HepG2 (cell line): Measurements from ENCODE around the gene SPNS1. TPM values are rescaled to one million over a fixed set of nuclear protein-coding genes. Genes with fewer than 3 reads are reported as not detected.

ENCODE experiments used
- BCL3 ChIP-seq: sonication (generic); formaldehyde crosslinking; IDR thresholded peaks from 2 replicates; pipeline ENCODE4 v1.5.1; 2020; ENCODE audit warnings: mild to moderate bottlenecking, missing genetic modification reagents, moderate library complexity
- CBFB ChIP-seq: sonication (generic); formaldehyde crosslinking; IDR thresholded peaks from 2 replicates; pipeline ENCODE4 v1.4.0; 2020; ENCODE audit warnings: missing genetic modification reagents
- DBP ChIP-seq: sonication (generic); formaldehyde crosslinking; IDR thresholded peaks from 2 replicates; pipeline ENCODE4 v1.4.0; 2020; ENCODE audit warnings: missing genetic modification reagents; ENCODE audit errors: not compliant biosample characterization
- FOXK1 ChIP-seq: sonication (generic); formaldehyde crosslinking; IDR thresholded peaks from 2 replicates; pipeline ENCODE4 v1.4.0; 2020; ENCODE audit warnings: low read depth, missing genetic modification reagents, borderline replicate concordance
- GLI4 ChIP-seq: sonication (generic); formaldehyde crosslinking; IDR thresholded peaks from 2 replicates; pipeline ENCODE4 v1.5.1; 2020; ENCODE audit warnings: missing genetic modification reagents, mild to moderate bottlenecking, moderate library complexity, borderline replicate concordance
- HIVEP1 ChIP-seq: sonication (generic); formaldehyde crosslinking; IDR thresholded peaks from 2 replicates; pipeline ENCODE4 v1.4.0; 2020; ENCODE audit warnings: mild to moderate bottlenecking, missing genetic modification reagents
- ISX ChIP-seq: sonication (generic); formaldehyde crosslinking; conservative IDR thresholded peaks from 2 replicates; pipeline ENCODE4 v1.5.0; 2020; ENCODE audit warnings: missing genetic modification reagents
- JUNB ChIP-seq: sonication (generic); formaldehyde crosslinking; IDR thresholded peaks from 2 replicates; pipeline ENCODE4 v1.8.0; 2022; ENCODE audit warnings: missing genetic modification reagents, mild to moderate bottlenecking, borderline replicate concordance
- KAT7 ChIP-seq: IDR thresholded peaks from 2 replicates; pipeline ENCODE4 v1.6.1; 2018; ENCODE audit warnings: borderline replicate concordance, missing compliant biosample characterization
- MAFK ChIP-seq, 2 experiments: IDR thresholded peaks in 1 of 2; conservative IDR thresholded peaks in 1 of 2; 2 replicates each; pipeline ENCODE4 v1.6.1; 2011; ENCODE audit warnings: improper control_type of control experiment in 2 of 2, low read length in 2 of 2
- NR1H2 ChIP-seq: sonication (generic); formaldehyde crosslinking; IDR thresholded peaks from 2 replicates; pipeline ENCODE4 v1.8.1; 2022; ENCODE audit warnings: low read depth, missing genetic modification reagents, borderline replicate concordance
- PAWR ChIP-seq: sonication (generic); formaldehyde crosslinking; IDR thresholded peaks from 2 replicates; pipeline ENCODE4 v1.4.0; 2020; ENCODE audit warnings: missing genetic modification reagents, mild to moderate bottlenecking, borderline replicate concordance
- SMAD1 ChIP-seq: sonication (generic); formaldehyde crosslinking; IDR thresholded peaks from 2 replicates; pipeline ENCODE4 v1.4.0; 2020; ENCODE audit warnings: missing genetic modification reagents, low read depth, mild to moderate bottlenecking, borderline replicate concordance
- ZNF282 ChIP-seq: fragments of 450-650 bp; IDR thresholded peaks from 2 replicates; pipeline ENCODE4 v1.6.1; 2018; ENCODE audit not compliant: partially characterized antibody
- ZNF883 ChIP-seq: sonication (generic); formaldehyde crosslinking; IDR thresholded peaks from 2 replicates; pipeline ENCODE4 v1.5.1; 2020; ENCODE audit warnings: mild to moderate bottlenecking, missing genetic modification reagents; ENCODE audit errors: not compliant biosample characterization
- ZNF891 ChIP-seq: sonication (generic); formaldehyde crosslinking; IDR thresholded peaks from 2 replicates; pipeline ENCODE4 v1.5.0; 2020; ENCODE audit warnings: mild to moderate bottlenecking, missing genetic modification reagents
- polyA plus RNA-seq, 8 experiments: library from polyadenylated mRNA; depleted of rRNA in 3 of 8; stranded (reverse) in 7 of 8; unstranded in 1 of 8; fragments of >200 nt; fragmentation: Illumina TruSeq in 4 of 8; extraction: Trizol in 4 of 8; gene quantifications; 2 replicates each; pipeline versions ENCODE4 v1.2.1 to v1.2.3, GENCODE V29; 2011 to 2016; ENCODE audit warnings: low read depth in 4 of 8, missing spikeins in 1 of 8, mixed read lengths in 1 of 8; ENCODE audit not compliant: insufficient read depth in 1 of 8
- total RNA-seq, 5 experiments: library from RNA; depleted of rRNA; stranded (reverse); fragments of >200 nt; fragmentation: Illumina TruSeq; extraction: Trizol; gene quantifications; 2 replicates each; pipeline ENCODE4 v1.2.3, GENCODE V29; 2016; ENCODE audit warnings: low read depth in 1 of 5
- TF ChIP-seq, protein P1 (sequence below): sonication (generic); formaldehyde crosslinking; IDR thresholded peaks from 2 replicates; pipeline ENCODE4 v1.4.0; 2020; ENCODE audit warnings: missing genetic modification reagents
- TF ChIP-seq, protein P2 (sequence below): sonication (generic); formaldehyde crosslinking; IDR thresholded peaks from 2 replicates; pipeline ENCODE4 v1.4.0; 2020; ENCODE audit warnings: missing genetic modification reagents, borderline replicate concordance
- TF ChIP-seq, protein P3 (sequence below): sonication (generic); formaldehyde crosslinking; IDR thresholded peaks from 2 replicates; pipeline ENCODE4 v1.4.0; 2020; ENCODE audit warnings: missing genetic modification reagents

Gene SPNS1
- total and polyA plus RNA-seq, 2 of the 13 experiments (the other 11 are each of a cell fraction or from before 2014, with no cell fraction given) = 25.6 to 38.8 TPM

DNA sequence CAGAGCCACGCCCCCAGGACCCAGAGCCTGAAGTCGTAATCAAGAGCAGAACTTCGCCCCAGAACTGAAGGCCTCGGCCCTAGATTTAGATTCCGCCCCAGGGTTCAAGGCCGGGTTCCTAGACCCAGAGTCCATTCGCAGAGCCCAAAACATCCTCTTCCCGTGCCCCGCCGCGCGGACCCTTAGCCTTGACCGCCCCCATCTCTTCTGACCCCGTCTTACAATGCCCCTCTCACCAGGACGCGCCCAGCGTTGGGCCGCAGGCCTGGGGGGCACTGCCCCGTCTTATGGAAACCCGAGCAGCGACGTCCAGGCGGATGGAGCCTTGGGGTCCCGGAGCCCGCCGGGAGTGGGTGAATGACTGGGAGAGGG is 37.8 kb upstream of the SPNS1 start (continued):
- TF ChIP-seq, protein P1, sequence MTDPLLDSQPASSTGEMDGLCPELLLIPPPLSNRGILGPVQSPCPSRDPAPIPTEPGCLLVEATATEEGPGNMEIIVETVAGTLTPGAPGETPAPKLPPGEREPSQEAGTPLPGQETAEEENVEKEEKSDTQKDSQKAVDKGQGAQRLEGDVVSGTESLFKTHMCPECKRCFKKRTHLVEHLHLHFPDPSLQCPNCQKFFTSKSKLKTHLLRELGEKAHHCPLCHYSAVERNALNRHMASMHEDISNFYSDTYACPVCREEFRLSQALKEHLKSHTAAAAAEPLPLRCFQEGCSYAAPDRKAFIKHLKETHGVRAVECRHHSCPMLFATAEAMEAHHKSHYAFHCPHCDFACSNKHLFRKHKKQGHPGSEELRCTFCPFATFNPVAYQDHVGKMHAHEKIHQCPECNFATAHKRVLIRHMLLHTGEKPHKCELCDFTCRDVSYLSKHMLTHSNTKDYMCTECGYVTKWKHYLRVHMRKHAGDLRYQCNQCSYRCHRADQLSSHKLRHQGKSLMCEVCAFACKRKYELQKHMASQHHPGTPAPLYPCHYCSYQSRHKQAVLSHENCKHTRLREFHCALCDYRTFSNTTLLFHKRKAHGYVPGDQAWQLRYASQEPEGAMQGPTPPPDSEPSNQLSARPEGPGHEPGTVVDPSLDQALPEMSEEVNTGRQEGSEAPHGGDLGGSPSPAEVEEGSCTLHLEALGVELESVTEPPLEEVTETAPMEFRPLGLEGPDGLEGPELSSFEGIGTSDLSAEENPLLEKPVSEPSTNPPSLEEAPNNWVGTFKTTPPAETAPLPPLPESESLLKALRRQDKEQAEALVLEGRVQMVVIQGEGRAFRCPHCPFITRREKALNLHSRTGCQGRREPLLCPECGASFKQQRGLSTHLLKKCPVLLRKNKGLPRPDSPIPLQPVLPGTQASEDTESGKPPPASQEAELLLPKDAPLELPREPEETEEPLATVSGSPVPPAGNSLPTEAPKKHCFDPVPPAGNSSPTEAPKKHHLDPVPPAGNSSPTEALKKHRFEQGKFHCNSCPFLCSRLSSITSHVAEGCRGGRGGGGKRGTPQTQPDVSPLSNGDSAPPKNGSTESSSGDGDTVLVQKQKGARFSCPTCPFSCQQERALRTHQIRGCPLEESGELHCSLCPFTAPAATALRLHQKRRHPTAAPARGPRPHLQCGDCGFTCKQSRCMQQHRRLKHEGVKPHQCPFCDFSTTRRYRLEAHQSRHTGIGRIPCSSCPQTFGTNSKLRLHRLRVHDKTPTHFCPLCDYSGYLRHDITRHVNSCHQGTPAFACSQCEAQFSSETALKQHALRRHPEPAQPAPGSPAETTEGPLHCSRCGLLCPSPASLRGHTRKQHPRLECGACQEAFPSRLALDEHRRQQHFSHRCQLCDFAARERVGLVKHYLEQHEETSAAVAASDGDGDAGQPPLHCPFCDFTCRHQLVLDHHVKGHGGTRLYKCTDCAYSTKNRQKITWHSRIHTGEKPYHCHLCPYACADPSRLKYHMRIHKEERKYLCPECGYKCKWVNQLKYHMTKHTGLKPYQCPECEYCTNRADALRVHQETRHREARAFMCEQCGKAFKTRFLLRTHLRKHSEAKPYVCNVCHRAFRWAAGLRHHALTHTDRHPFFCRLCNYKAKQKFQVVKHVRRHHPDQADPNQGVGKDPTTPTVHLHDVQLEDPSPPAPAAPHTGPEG = no peak
- TF ChIP-seq NR1H2 = no peak
- no peak for TF ChIP-seq SMAD1 (CRISPR knock-in tag)
- TF ChIP-seq PAWR (CRISPR knock-in tag) = no peak
- no peak for TF ChIP-seq KAT7 (CRISPR knock-in tag)
- TF ChIP-seq ZNF282 = no peak
- no peak for TF ChIP-seq DBP
- TF ChIP-seq, protein P2, sequence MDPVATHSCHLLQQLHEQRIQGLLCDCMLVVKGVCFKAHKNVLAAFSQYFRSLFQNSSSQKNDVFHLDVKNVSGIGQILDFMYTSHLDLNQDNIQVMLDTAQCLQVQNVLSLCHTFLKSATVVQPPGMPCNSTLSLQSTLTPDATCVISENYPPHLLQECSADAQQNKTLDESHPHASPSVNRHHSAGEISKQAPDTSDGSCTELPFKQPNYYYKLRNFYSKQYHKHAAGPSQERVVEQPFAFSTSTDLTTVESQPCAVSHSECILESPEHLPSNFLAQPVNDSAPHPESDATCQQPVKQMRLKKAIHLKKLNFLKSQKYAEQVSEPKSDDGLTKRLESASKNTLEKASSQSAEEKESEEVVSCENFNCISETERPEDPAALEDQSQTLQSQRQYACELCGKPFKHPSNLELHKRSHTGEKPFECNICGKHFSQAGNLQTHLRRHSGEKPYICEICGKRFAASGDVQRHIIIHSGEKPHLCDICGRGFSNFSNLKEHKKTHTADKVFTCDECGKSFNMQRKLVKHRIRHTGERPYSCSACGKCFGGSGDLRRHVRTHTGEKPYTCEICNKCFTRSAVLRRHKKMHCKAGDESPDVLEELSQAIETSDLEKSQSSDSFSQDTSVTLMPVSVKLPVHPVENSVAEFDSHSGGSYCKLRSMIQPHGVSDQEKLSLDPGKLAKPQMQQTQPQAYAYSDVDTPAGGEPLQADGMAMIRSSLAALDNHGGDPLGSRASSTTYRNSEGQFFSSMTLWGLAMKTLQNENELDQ (CRISPR knock-in tag) = no peak
- TF ChIP-seq MAFK (conservative IDR thresholded peaks at IDR 0.05 in 1 of 2, IDR thresholded peaks at IDR 0.05 in 1 of 2; ENCODE audit: low read length in 2 of 2) = no peak
- TF ChIP-seq JUNB (CRISPR knock-in tag) = no peak
- TF ChIP-seq HIVEP1 = no peak
- TF ChIP-seq ZNF891 (CRISPR knock-in tag) = 0 out of 2 replicates have a peak, but pooled peaks have one; percentile 23
- no peak for TF ChIP-seq ZNF883
- TF ChIP-seq GLI4 (CRISPR knock-in tag) = no peak
- TF ChIP-seq CBFB (CRISPR knock-in tag) = no peak
- TF ChIP-seq, protein P3, sequence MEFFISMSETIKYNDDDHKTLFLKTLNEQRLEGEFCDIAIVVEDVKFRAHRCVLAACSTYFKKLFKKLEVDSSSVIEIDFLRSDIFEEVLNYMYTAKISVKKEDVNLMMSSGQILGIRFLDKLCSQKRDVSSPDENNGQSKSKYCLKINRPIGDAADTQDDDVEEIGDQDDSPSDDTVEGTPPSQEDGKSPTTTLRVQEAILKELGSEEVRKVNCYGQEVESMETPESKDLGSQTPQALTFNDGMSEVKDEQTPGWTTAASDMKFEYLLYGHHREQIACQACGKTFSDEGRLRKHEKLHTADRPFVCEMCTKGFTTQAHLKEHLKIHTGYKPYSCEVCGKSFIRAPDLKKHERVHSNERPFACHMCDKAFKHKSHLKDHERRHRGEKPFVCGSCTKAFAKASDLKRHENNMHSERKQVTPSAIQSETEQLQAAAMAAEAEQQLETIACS (CRISPR knock-in tag) = no peak; the same call in 1 of the 2 replicates
- no peak for TF ChIP-seq BCL3 (CRISPR knock-in tag)
- no peak; the same call in 1 of the 2 replicates for TF ChIP-seq FOXK1 (CRISPR knock-in tag)
- no peak for TF ChIP-seq ISX (CRISPR knock-in tag)
